22Rv1 (cell line): Measurements from ENCODE around the gene SEPHS1.

Experiments used
- H3K27ac ChIP-seq: fragments of 450-650 bp; 2 replicates; pipeline ENCODE4 v1.5.1; 2017
- CTCF ChIP-seq: fragments of 450-650 bp; IDR thresholded peaks from 2 replicates; pipeline ENCODE4 v1.5.1; 2017; ENCODE audit warnings: mild to moderate bottlenecking
- ZFX ChIP-seq: fragments of 450-650 bp; IDR thresholded peaks from 2 replicates; pipeline ENCODE4 v1.6.1; 2017; ENCODE audit warnings: antibody characterized with exemption, borderline replicate concordance

Gene SEPHS1

GRCh38 chr10:13348216-13349017, at the start of gene SEPHS1:
Gene SEPHS1, minus strand, starts transcription at chr10:13348293. Its CDS starts 3,343 bp downstream, at chr10:13344950.
- TF ChIP-seq CTCF (no peak; the same call in 1 of the 2 replicates), ZFX (no peak)
- peak within 1 kb of the TSS; percentile 99 for H3K27ac ChIP-seq

GRCh38 chr10:13397052-13397451, 49.0 kb upstream of the SEPHS1 start:
- TF ChIP-seq CTCF (no peak), ZFX (no peak)
- no peak overlapping the region for H3K27ac ChIP-seq

GRCh38 chr10:13396369-13396768, 48.3 kb upstream of the SEPHS1 start:
- TF ChIP-seq CTCF, result no peak
- TF ChIP-seq ZFX, result no peak
- no peak overlapping the region for H3K27ac ChIP-seq

GRCh38 chr10:13395540-13395939, 47.4 kb upstream of the SEPHS1 start:
- H3K27ac ChIP-seq, result no peak overlapping the region

GRCh38 chr10:13393640-13394039, 45.5 kb upstream of the SEPHS1 start:
- no peak for TF ChIP-seq ZFX
- H3K27ac ChIP-seq, result no peak overlapping the region

More at GRCh38 chr10:13395540-13395939, 47.4 kb upstream of the SEPHS1 start:
- TF ChIP-seq ZFX (no peak), CTCF (no peak)

GRCh38 chr10:13392701-13393100, 44.6 kb upstream of the SEPHS1 start:
- no peak overlapping the region for H3K27ac ChIP-seq
- no peak for TF ChIP-seq CTCF
- no peak for TF ChIP-seq ZFX

- no peak overlapping the region for H3K27ac ChIP-seq
- no peak for TF ChIP-seq CTCF
- TF ChIP-seq ZFX, result no peak
Measured at GRCh38 chr10:13390604-13391522, 42.8 kb upstream of the SEPHS1 start.
